Measurements from ENCODE around the gene SPEM2. TPM values are rescaled to one million over a fixed set of nuclear protein-coding genes. Genes with fewer than 3 reads are reported as not detected.

SPEM2 gene
- polyA plus RNA-seq, 1 of the 3 experiments (the other 2 are of a cell fraction), result not detected

DNA sequence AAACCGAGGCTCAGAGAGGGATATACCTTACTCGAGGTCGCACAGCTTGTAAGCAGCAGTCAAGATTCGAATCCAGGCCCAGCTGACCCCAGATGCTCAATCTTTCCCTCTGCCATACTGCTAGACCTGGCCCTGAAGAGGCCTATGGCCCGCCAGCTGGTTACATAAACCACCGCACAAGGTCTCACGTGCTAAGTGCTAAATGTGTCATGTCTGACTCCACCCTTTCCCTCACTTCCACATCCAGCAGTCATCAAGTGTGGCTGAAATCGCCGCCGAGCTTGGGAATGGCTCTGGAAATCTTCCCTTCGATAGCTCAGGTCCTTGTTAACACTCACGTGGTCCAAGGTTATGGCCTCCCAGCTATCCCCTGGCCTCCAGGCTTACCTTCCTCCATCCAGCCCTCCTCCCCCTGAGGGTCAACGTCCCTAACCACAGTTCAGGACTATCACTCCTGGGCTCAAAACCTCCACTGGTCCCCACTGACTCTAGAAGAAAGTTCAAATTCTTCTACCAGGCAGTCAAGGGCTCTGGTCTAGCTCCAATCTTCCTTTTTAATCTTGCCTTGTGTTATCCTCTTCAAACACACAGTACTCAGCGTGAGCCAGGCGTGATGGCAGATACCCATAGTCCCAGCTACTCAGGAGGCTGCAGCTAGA, 50.5 kb downstream of the SPEM2 start:
- H4K20me1 ChIP-seq (ENCODE audit: insufficient read depth), result peaks cover 65% of the 10 kb centered on the region
- peaks cover 98% of the 10 kb centered on the region for H3K79me2 ChIP-seq (ENCODE audit: insufficient read depth)
- H2AFZ ChIP-seq (ENCODE audit: low read depth), result no peak overlapping the region
- ChIA-PET CTCF (interaction anchor here (0.9 to 2.3 kb wide), 7 partner anchors 18 to 130 kb away, joined by 3 to 11 read pairs (median 3); partner anchors contain the start of gene SENP3), POLR2A (interaction anchor here (0.6 to 1.1 kb wide), 3 partner anchors 8 to 96 kb away, joined by 3 read pairs; partner anchors contain the start of gene TMEM256)
- no peak for DNase-seq
- H3K4me3 ChIP-seq (ENCODE audit: low read depth in 2 of 2, low read length in 1 of 2), result no peak overlapping the region
- H3K36me3 ChIP-seq (replicated peaks in 1 of 2; ENCODE audit: control insufficient read depth in 1 of 2, insufficient read depth in 2 of 2, low read length in 1 of 2), result no peaks in the 10 kb centered on the region
- WGBS (ENCODE audit: low lambda C conversion rate), result 97% methylated on average over 15 of the region's 15 CpGs
- peaks cover 15% of the 10 kb centered on the region for H3F3A ChIP-seq (replicated peaks; ENCODE audit: insufficient read depth)
- no peaks in the 10 kb centered on the region for H3K9me2 ChIP-seq
- H3K27me3 ChIP-seq (ENCODE audit: insufficient read depth), result no peaks in the 10 kb centered on the region
- H3K9me3 ChIP-seq, result no peaks in the 10 kb centered on the region
- peak overlapping the region; percentile 95; the same call in 1 of the 2 replicates for H3K4me2 ChIP-seq
- H3K27ac ChIP-seq (ENCODE audit: low read depth in 2 of 2, low read length in 1 of 2), result peak overlapping the region in 1 of 2 experiments; percentile 44; a peak in 2 of 4 replicates
- no peak overlapping the region for H3K9ac ChIP-seq
- TF ChIP-seq RCOR1 (IDR thresholded peaks at IDR 0.05; ENCODE audit: low read length) (no peak), POLR2AphosphoS5 (IDR thresholded peaks at IDR 0.05; ENCODE audit: low read depth, low read length) (no peak), FOSL2 (IDR thresholded peaks at IDR 0.05; ENCODE audit: borderline replicate concordance, low read depth) (no peak), TEAD4 (IDR thresholded peaks at IDR 0.05; ENCODE audit: borderline replicate concordance, insufficient read depth) (no peak), MEF2A (IDR thresholded peaks at IDR 0.05; ENCODE audit: borderline replicate concordance, low read depth) (no peak), RXRA (IDR thresholded peaks at IDR 0.05; ENCODE audit: borderline replicate concordance, low read depth) (no peak)
- TF ChIP-seq, protein P1, sequence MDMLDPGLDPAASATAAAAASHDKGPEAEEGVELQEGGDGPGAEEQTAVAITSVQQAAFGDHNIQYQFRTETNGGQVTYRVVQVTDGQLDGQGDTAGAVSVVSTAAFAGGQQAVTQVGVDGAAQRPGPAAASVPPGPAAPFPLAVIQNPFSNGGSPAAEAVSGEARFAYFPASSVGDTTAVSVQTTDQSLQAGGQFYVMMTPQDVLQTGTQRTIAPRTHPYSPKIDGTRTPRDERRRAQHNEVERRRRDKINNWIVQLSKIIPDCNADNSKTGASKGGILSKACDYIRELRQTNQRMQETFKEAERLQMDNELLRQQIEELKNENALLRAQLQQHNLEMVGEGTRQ (IDR thresholded peaks at IDR 0.05; ENCODE audit: borderline replicate concordance, low read depth, low read length), result no peak
- TF ChIP-seq, protein P2, sequence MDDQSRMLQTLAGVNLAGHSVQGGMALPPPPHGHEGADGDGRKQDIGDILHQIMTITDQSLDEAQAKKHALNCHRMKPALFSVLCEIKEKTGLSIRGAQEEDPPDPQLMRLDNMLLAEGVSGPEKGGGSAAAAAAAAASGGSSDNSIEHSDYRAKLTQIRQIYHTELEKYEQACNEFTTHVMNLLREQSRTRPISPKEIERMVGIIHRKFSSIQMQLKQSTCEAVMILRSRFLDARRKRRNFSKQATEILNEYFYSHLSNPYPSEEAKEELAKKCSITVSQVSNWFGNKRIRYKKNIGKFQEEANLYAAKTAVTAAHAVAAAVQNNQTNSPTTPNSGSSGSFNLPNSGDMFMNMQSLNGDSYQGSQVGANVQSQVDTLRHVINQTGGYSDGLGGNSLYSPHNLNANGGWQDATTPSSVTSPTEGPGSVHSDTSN (IDR thresholded peaks at IDR 0.05), result no peak
- H3K4me1 ChIP-seq (ENCODE audit: control insufficient read depth in 1 of 2, insufficient read depth in 2 of 2, low read depth in 1 of 2, low read length in 1 of 2), result peaks cover 16 to 26% of the 10 kb centered on the region in 2 experiments; a peak in 2 of 4 replicates

DNA sequence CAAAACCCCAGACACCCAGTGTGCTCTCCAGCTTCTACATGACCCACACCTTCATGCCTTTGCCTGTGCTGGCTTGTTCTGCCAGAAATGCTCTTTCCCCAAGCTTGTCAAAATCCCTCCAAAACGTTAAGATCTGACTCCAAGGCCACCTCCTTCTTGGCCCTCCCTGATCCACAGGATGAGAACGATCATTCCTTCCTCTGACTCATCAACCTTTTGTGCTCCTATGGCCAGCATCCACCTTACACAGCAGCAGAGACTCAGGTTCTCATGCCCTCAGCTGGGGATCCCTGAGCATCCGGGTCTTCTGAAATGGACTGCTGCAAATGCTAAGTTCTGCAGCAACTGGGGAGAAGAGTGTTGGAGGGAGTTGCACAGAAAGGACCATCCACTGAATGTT, 51.1 kb downstream of the SPEM2 start:
- CTCF ChIA-PET, result interaction anchor here (1.0 to 2.3 kb wide), 6 partner anchors 18 to 131 kb away, joined by 3 to 11 read pairs (median 3); partner anchors contain the start of gene SENP3
- H3F3A ChIP-seq (replicated peaks; ENCODE audit: insufficient read depth), result peaks cover 15% of the 10 kb centered on the region
- H3K36me3 ChIP-seq (replicated peaks in 1 of 2; ENCODE audit: control insufficient read depth in 1 of 2, insufficient read depth in 2 of 2, low read length in 1 of 2), result no peaks in the 10 kb centered on the region
- TF ChIP-seq FOSL2 (IDR thresholded peaks at IDR 0.05; ENCODE audit: borderline replicate concordance, low read depth), result peak; percentile 24; the same call in 1 of the 2 replicates
- TF ChIP-seq FOXM1 (IDR thresholded peaks at IDR 0.05; ENCODE audit: low read depth), result no peak
- H3K27ac ChIP-seq (ENCODE audit: low read depth in 2 of 2, low read length in 1 of 2), result peak overlapping the region in 1 of 2 experiments; percentile 44; a peak in 2 of 4 replicates
- H3K9me2 ChIP-seq, result no peaks in the 10 kb centered on the region
- no peak overlapping the region for H2AFZ ChIP-seq (ENCODE audit: low read depth)
- no peaks in the 10 kb centered on the region for H3K27me3 ChIP-seq (ENCODE audit: insufficient read depth)
- no peak overlapping the region for H3K4me3 ChIP-seq (ENCODE audit: low read depth in 2 of 2, low read length in 1 of 2)
- no peak for DNase-seq
- POLR2A ChIA-PET, result interaction anchor here (0.6 to 1.4 kb wide), 4 partner anchors 7 to 95 kb away, joined by 3 to 6 read pairs (median 3); partner anchors contain the start of gene TMEM256
- WGBS (ENCODE audit: low lambda C conversion rate), result 22% methylated on average over 3 of the region's 3 CpGs
- peaks cover 64% of the 10 kb centered on the region for H4K20me1 ChIP-seq (ENCODE audit: insufficient read depth)
- H3K4me2 ChIP-seq, result peak overlapping the region; percentile 95; the same call in 1 of the 2 replicates
- H3K4me1 ChIP-seq (ENCODE audit: control insufficient read depth in 1 of 2, insufficient read depth in 2 of 2, low read depth in 1 of 2, low read length in 1 of 2), result peaks cover 17 to 26% of the 10 kb centered on the region in 2 experiments; a peak in 2 of 4 replicates
- H3K9ac ChIP-seq, result no peak overlapping the region
- peaks cover 98% of the 10 kb centered on the region for H3K79me2 ChIP-seq (ENCODE audit: insufficient read depth)
- H3K9me3 ChIP-seq, result no peaks in the 10 kb centered on the region
